Activated naive CD4-positive, alpha-beta T cell treated with anti-CD3 and anti-CD28 coated beads, Interleukin-2, amount 10 ng/mL, durations not matched to agents 7 days and 5 days (primary cell): ENCODE results near the gene ASCC1.

Experiments used
- CTCF ChIA-PET: fragments of 350-600 bp; sonication (Branson Sonifier 250); formaldehyde crosslinking; loops from one replicate; lab custom pipeline; 2021; ENCODE audit warnings: antibody characterized with exemption; lab: Charles Lee
- DNase-seq: peaks from one replicate; pipeline ENCODE4 v3.0.0-alpha.2; 2020
- H3K27ac Mint-ChIP-seq: one replicate; pipeline ENCODE4 v1.8.0; 2021; ENCODE audit warnings: mild to moderate bottlenecking, moderate library complexity, mixed read lengths
- H3K27me3 Mint-ChIP-seq: one replicate; pipeline ENCODE4 v1.8.0; 2021; ENCODE audit warnings: mild to moderate bottlenecking, mixed read lengths
- H3K36me3 Mint-ChIP-seq: one replicate; pipeline ENCODE4 v1.8.0; 2021; ENCODE audit warnings: mixed read lengths
- H3K4me1 Mint-ChIP-seq: one replicate; pipeline ENCODE4 v1.8.0; 2021; ENCODE audit warnings: mixed read lengths
- H3K4me3 Mint-ChIP-seq: one replicate; pipeline ENCODE4 v1.8.0; 2021; ENCODE audit warnings: mild to moderate bottlenecking, moderate library complexity, mixed read lengths
- H3K9me3 Mint-ChIP-seq: one replicate; pipeline ENCODE4 v1.8.0; 2021; ENCODE audit warnings: mixed read lengths

Gene ASCC1

GRCh38 chr10:72056932-72057751 is 158.9 kb downstream of the ASCC1 start:
- Mint-ChIP-seq H3K27me3 (peaks cover 28% of the 10 kb centered on the region), H3K9me3 (no peaks in the 10 kb centered on the region), H3K4me3 (no peak overlapping the region), H3K27ac (no peak overlapping the region), H3K36me3 (peaks cover 27% of the 10 kb centered on the region), H3K4me1 (peaks cover 4% of the 10 kb centered on the region)
- DNase-seq, result no peak
- CTCF ChIA-PET, result interaction anchor here (0.7 to 2.1 kb wide), 3 partner anchors 9 to 286 kb away, joined by 3 to 9 read pairs (median 6); no protein-coding TSS in a partner anchor

DNA sequence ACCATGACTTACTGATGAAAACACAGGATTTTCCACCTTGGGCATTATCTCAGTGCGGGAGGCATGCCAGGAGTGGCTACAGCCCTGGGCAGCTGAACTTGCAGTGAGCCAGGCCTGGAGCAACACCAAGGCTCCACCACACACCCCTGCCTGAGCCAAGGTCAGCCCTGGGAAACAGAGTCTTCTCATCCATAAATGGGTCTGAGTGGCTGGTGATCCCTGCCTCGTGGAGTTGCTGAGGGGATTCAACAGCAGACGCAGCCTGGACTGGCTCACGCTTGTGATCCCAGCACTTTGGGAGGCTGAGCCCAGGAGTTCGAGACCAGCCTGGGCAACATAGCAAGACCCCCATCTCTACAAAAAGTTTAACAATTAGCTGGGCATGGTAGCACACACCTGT is 160.0 kb downstream of the ASCC1 start:
- H3K4me1 Mint-ChIP-seq, result peaks cover 4% of the 10 kb centered on the region
- H3K27me3 Mint-ChIP-seq, result peaks cover 28% of the 10 kb centered on the region
- no peaks in the 10 kb centered on the region for H3K9me3 Mint-ChIP-seq
- H3K36me3 Mint-ChIP-seq, result peaks cover 20% of the 10 kb centered on the region
- no peak for DNase-seq
- CTCF ChIA-PET, result interaction anchor here (0.7 to 0.9 kb wide), 2 partner anchors 281 to 287 kb away, joined by 3 to 6 read pairs; no protein-coding TSS in a partner anchor
- no peak overlapping the region for H3K27ac Mint-ChIP-seq
- no peak overlapping the region for H3K4me3 Mint-ChIP-seq

DNA sequence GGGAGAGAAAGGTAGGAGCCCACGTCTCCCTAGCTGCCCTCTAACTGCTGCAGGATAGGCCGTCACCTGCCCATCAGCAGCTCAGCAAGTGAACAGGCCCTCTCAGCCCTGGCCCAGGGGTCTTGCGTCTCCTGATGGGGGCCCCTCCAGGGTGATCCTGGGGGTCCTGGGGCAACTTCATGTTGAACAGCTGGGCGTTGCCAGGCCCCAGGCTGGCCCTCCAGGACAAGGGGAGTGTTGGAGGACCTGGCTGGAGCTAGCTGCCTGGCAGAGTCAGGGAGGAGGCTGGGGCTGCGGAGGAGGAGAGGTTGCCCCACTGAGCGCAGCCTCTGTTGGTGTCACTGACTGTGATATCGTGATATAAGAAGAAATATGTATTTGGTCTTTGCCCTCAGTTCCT is 162.4 kb downstream of the ASCC1 start:
- Mint-ChIP-seq H3K27ac (no peak overlapping the region), H3K4me1 (peaks cover 4% of the 10 kb centered on the region), H3K36me3 (no peaks in the 10 kb centered on the region), H3K27me3 (peaks cover 46% of the 10 kb centered on the region), H3K9me3 (peaks cover 8% of the 10 kb centered on the region), H3K4me3 (no peak overlapping the region)
- no peak for DNase-seq
- CTCF ChIA-PET, result interaction anchor here (0.6 to 1.3 kb wide), 4 partner anchors 76 to 285 kb away, joined by 3 to 4 read pairs (median 4); no protein-coding TSS in a partner anchor

DNA sequence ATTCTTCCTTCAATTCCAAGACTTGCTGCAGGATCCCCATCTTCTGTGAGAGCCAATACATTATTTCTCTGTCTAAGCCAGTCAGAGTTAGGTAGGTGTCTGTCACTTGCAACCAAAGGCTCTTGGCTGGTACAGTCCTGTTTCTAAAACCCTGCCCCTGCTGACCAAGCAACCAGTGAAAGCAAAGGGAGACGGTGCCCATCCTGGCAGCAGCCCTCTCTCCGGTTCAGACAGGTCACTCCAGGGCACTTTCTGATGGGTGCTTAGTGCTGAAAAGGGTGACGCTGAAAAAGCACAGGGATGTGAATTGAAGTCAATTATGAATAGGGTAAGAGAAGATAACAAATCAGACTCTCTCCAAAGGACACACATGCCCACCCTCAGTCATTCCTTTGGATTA is 165.2 kb downstream of the ASCC1 start:
- CTCF ChIA-PET, result interaction anchor here (2.2 to 5.0 kb wide), 2 partner anchors 155 to 285 kb away, joined by 7 to 99 read pairs; no protein-coding TSS in a partner anchor
- H3K4me1 Mint-ChIP-seq, result peaks cover 7% of the 10 kb centered on the region

GRCh38 chr10:72049969-72050781 is 165.9 kb downstream of the ASCC1 start:
- peaks cover 8% of the 10 kb centered on the region for H3K9me3 Mint-ChIP-seq
- no peak overlapping the region for H3K27ac Mint-ChIP-seq
- peaks cover 33% of the 10 kb centered on the region for H3K27me3 Mint-ChIP-seq
- H3K4me3 Mint-ChIP-seq, result no peak overlapping the region
- H3K4me1 Mint-ChIP-seq, result peaks cover 7% of the 10 kb centered on the region
- no peaks in the 10 kb centered on the region for H3K36me3 Mint-ChIP-seq
- CTCF ChIA-PET, result interaction anchor here (1.2 to 5.0 kb wide), 8 partner anchors 12 to 295 kb away, joined by 3 to 99 read pairs (median 18); no protein-coding TSS in a partner anchor
- DNase-seq, result no peak

More for the DNA sequence above, 165.2 kb downstream of the ASCC1 start:
- Mint-ChIP-seq H3K27me3 (peaks cover 38% of the 10 kb centered on the region), H3K27ac (no peak overlapping the region), H3K36me3 (no peaks in the 10 kb centered on the region), H3K9me3 (peaks cover 8% of the 10 kb centered on the region), H3K4me3 (no peak overlapping the region)
- no peak for DNase-seq

- Mint-ChIP-seq H3K4me1 (peaks cover 3% of the 10 kb centered on the region), H3K4me3 (no peak overlapping the region), H3K9me3 (peaks cover 8% of the 10 kb centered on the region), H3K27me3 (peaks cover 33% of the 10 kb centered on the region), H3K27ac (no peak overlapping the region), H3K36me3 (no peaks in the 10 kb centered on the region)
- no peak for DNase-seq
- CTCF ChIA-PET, result interaction anchor here (0.5 to 5.0 kb wide), 22 partner anchors 10 to 305 kb away, joined by 3 to 99 read pairs (median 6); partner anchors contain the start of gene DNAJB12
These were observed 166.6 kb downstream of the ASCC1 start for GRCh38 chr10:72049472-72049871.

- H3K4me1 Mint-ChIP-seq, result peaks cover 3% of the 10 kb centered on the region
- H3K27ac Mint-ChIP-seq, result no peak overlapping the region
These were observed 167.5 kb downstream of the ASCC1 start for GRCh38 chr10:72048450-72049124.

More at GRCh38 chr10:72048450-72049124, 167.5 kb downstream of the ASCC1 start:
- CTCF ChIA-PET, result interaction anchor here (0.5 to 5.0 kb wide), 60 partner anchors 9 to 1190 kb away, joined by 3 to 99 read pairs (median 4); partner anchors contain the start of genes DNAJB12 and SPOCK2
- H3K36me3 Mint-ChIP-seq, result no peaks in the 10 kb centered on the region
- H3K9me3 Mint-ChIP-seq, result peaks cover 8% of the 10 kb centered on the region
- H3K27me3 Mint-ChIP-seq, result peaks cover 32% of the 10 kb centered on the region
- DNase-seq, result peak; percentile 95
- no peak overlapping the region for H3K4me3 Mint-ChIP-seq
